ENCODE results near the gene SLC38A8.

Gene SLC38A8

DNA sequence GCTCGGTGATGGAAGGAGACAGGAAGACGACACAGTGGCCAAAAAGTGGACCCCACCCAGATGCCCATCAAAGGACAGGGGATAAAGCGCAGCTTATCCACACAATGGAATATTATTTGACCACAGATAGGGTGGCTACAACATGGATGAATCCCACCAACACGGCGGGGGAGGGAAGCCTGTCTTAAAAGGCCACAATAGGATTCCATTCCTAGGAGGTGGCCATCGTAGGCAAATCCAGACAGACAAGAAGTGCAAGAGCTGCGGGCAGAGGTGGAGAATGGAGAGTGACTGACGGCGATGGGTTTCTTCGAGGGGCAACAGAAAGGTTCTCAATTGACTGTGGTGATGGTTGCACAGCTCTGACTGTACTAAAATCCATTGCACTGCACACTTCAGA lies 16.0 kb downstream of the SLC38A8 start:
- Histone ChIP-seq H3K27ac (no peak overlapping the region), H3K4me3 (no peak overlapping the region)
- DNase-seq (ENCODE audit: low read depth, low spot score) = no peak

DNA sequence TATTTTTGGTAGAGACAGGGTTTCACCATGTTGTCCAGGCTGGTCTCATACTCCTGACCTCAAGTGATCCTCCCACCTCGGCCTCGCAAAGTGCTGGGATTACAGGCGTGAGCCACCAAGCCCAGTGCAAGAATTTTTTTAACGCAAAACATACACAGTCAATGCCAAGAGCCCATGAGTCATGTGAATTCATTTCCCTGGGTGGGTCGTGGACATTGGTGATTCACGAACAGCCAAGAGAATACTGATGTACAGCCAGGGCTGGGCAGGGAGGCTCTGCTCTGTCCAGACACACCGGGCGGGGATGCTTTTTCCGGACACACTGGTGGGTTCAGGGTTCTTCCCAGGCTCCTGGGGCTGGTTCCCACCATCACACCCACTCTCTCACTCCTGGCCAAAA lies 17.7 kb downstream of the SLC38A8 start:
- Histone ChIP-seq H3K36me3 (ENCODE audit: insufficient read depth, low read length) (no peaks in the 10 kb centered on the region), H3K4me3 (no peak overlapping the region), H3K9ac (ENCODE audit: insufficient read length) (no peak overlapping the region), H3K27ac (no peak overlapping the region), H3K9me3 (ENCODE audit: low read depth, low read length) (no peaks in the 10 kb centered on the region)
- no peak for DNase-seq (ENCODE audit: low read depth, low spot score)
- TF ChIP-seq POLR2AphosphoS5 (IDR thresholded peaks at IDR 0.05; ENCODE audit: borderline replicate concordance, low read depth, low read length) (no peak), FOXP2 (optimal IDR thresholded peaks at IDR 0.05; ENCODE audit: control extremely low read depth, extremely low read length, insufficient read depth) (no peak), EZH2 (IDR thresholded peaks at IDR 0.05) (no peak)

More for the DNA sequence above, 16.0 kb downstream of the SLC38A8 start:
- H3K9ac ChIP-seq (ENCODE audit: insufficient read length) = no peak overlapping the region
- H3K36me3 ChIP-seq (ENCODE audit: insufficient read depth, low read length) = no peaks in the 10 kb centered on the region
- H3K9me3 ChIP-seq (ENCODE audit: low read depth, low read length) = no peaks in the 10 kb centered on the region
- TF ChIP-seq FOXP2 (optimal IDR thresholded peaks at IDR 0.05; ENCODE audit: control extremely low read depth, extremely low read length, insufficient read depth) = no peak
- TF ChIP-seq POLR2AphosphoS5 (IDR thresholded peaks at IDR 0.05; ENCODE audit: borderline replicate concordance, low read depth, low read length) = no peak
- no peak for TF ChIP-seq EZH2 (IDR thresholded peaks at IDR 0.05)

DNA sequence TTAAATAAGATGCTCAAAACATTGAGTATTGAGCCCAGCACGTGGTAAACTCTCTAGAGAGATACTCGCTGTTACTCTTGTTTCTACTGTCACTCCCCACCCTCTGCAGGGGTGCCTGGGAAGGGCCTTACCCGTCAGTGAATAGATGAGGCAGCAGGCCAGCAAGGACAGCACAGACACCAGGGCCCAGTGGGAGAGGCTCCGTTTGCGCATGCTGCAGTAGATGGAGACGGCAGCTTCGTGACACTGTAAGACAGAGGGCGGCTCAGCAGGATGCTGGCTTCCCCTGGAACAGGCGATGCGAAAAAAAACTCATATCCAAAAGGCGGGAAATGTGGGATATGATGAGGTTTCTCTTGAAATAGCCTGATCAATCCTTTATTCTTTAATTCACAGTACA lies 20.0 kb downstream of the SLC38A8 start:
- H3K36me3 ChIP-seq (ENCODE audit: insufficient read depth, low read length) = no peaks in the 10 kb centered on the region
- H3K9me3 ChIP-seq (ENCODE audit: low read depth, low read length) = no peaks in the 10 kb centered on the region
- DNase-seq (ENCODE audit: low read depth, low spot score) = no peak

DNA sequence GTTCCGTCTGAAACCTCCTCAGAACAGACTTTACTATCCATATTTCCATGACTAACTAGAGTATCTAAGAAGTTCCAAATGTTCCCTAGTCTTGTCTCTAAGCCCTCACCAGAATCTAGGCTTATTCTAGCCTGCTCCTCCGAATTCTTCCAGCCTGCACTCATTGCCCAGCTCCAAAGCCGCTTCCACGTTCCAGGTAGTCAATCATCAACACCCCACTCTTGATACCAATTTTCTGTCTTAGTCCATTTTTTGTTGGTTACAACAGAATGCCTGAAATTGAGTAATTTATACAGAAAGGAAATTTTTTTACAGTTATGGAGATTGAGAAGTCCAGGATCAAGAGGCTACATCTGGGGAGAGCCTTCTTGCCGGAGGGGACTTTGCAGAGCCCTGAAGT lies 21.1 kb downstream of the SLC38A8 start:
- Histone ChIP-seq H3K27ac (no peak overlapping the region), H3K9me3 (ENCODE audit: low read depth, low read length) (no peaks in the 10 kb centered on the region), H3K4me3 (no peak overlapping the region), H3K36me3 (ENCODE audit: insufficient read depth, low read length) (no peaks in the 10 kb centered on the region), H3K9ac (ENCODE audit: insufficient read length) (no peak overlapping the region)
- no peak for TF ChIP-seq POLR2AphosphoS5 (IDR thresholded peaks at IDR 0.05; ENCODE audit: borderline replicate concordance, low read depth, low read length)
- DNase-seq (ENCODE audit: low read depth, low spot score) = no peak

More for the DNA sequence above, 20.0 kb downstream of the SLC38A8 start:
- Histone ChIP-seq H3K9ac (ENCODE audit: insufficient read length) (no peak overlapping the region), H3K4me3 (no peak overlapping the region), H3K27ac (no peak overlapping the region)
- TF ChIP-seq EZH2 (IDR thresholded peaks at IDR 0.05) (no peak), POLR2AphosphoS5 (IDR thresholded peaks at IDR 0.05; ENCODE audit: borderline replicate concordance, low read depth, low read length) (no peak), FOXP2 (optimal IDR thresholded peaks at IDR 0.05; ENCODE audit: control extremely low read depth, extremely low read length, insufficient read depth) (no peak)

DNA sequence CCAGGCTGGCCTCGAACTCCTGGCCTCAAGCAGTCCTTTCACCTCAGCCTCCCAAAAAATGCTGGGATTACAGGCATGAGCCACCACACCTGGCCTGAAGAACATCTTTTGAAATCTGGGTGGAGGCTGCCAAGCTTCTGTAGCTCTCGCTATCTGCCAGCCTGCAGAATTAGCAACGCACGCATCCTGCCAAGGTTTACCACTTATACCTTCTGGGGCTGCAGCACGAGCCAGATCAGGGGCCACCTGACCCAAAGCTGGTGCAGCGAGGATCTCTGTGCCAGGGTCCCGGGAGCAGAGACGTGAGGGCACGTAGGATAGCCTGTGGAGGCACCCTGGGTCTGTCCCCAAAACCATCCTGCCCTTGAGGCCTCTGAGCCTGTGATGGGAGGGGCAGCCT lies 22.2 kb downstream of the SLC38A8 start:
- TF ChIP-seq FOXP2 (optimal IDR thresholded peaks at IDR 0.05; ENCODE audit: control extremely low read depth, extremely low read length, insufficient read depth) = no peak
- no peak for TF ChIP-seq POLR2AphosphoS5 (IDR thresholded peaks at IDR 0.05; ENCODE audit: borderline replicate concordance, low read depth, low read length)
- no peak for TF ChIP-seq EZH2 (IDR thresholded peaks at IDR 0.05)
- no peaks in the 10 kb centered on the region for H3K9me3 ChIP-seq (ENCODE audit: low read depth, low read length)
- H3K36me3 ChIP-seq (ENCODE audit: insufficient read depth, low read length) = no peaks in the 10 kb centered on the region

DNA sequence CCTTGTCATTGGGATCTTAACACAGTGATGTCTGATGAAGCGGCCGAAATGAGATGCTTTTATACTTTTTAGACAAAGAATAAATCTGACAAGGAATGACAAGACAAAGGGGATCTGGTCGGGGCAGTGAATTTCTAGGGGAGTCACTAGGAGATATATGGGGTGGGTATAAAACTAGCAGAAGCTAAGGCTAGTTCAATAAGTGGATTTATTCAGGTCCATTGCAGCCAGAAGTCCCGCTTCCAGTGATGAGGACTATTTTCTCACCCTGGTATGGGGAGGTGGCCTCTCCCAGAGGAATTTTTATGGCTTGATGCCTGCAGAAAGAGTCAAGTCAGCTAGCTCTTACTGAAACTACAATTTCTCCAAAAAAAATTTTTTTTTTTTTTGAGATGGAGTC lies 23.9 kb downstream of the SLC38A8 start:
- TF ChIP-seq FOXP2 (optimal IDR thresholded peaks at IDR 0.05; ENCODE audit: control extremely low read depth, extremely low read length, insufficient read depth) = no peak
- no peak for TF ChIP-seq POLR2AphosphoS5 (IDR thresholded peaks at IDR 0.05; ENCODE audit: borderline replicate concordance, low read depth, low read length)
- no peak for TF ChIP-seq EZH2 (IDR thresholded peaks at IDR 0.05)
- H3K9me3 ChIP-seq (ENCODE audit: low read depth, low read length) = no peaks in the 10 kb centered on the region
- no peak overlapping the region for H3K4me3 ChIP-seq
- H3K36me3 ChIP-seq (ENCODE audit: insufficient read depth, low read length) = no peaks in the 10 kb centered on the region
- H3K27ac ChIP-seq = no peak overlapping the region
- no peak for DNase-seq (ENCODE audit: low read depth, low spot score)
- no peak overlapping the region for H3K9ac ChIP-seq (ENCODE audit: insufficient read length)

More for the DNA sequence above, 22.2 kb downstream of the SLC38A8 start:
- no peak for DNase-seq (ENCODE audit: low read depth, low spot score)
- Histone ChIP-seq H3K4me3 (no peak overlapping the region), H3K9ac (ENCODE audit: insufficient read length) (no peak overlapping the region), H3K27ac (no peak overlapping the region)

DNA sequence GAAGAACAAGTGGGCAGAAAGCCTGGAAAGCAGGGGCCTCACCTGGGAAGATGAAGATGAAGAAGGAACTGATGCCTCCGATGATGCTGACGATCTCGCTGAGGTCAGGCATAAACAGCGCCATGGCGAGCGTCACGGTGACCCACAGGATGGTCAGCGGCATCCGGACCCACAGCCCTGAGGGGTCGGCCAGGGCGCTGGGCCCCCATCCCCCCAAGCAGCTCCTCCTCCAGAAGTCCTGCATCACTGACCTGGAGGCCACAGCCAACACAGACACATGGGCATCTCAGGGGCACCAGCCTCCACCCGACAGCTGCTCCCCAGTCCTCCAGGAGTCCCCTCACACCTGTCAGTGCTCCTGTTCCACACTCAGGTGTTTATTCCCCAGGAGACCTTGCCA lies 26.1 kb downstream of the SLC38A8 start:
- Histone ChIP-seq H3K9ac (ENCODE audit: insufficient read length) (no peak overlapping the region), H3K9me3 (ENCODE audit: low read depth, low read length) (no peaks in the 10 kb centered on the region), H3K4me3 (no peak overlapping the region), H3K36me3 (ENCODE audit: insufficient read depth, low read length) (no peaks in the 10 kb centered on the region), H3K27ac (no peak overlapping the region)
- no peak for TF ChIP-seq EZH2 (IDR thresholded peaks at IDR 0.05)
- TF ChIP-seq POLR2AphosphoS5 (IDR thresholded peaks at IDR 0.05; ENCODE audit: borderline replicate concordance, low read depth, low read length) = no peak
- TF ChIP-seq FOXP2 (optimal IDR thresholded peaks at IDR 0.05; ENCODE audit: control extremely low read depth, extremely low read length, insufficient read depth) = no peak
- no peak for DNase-seq (ENCODE audit: low read depth, low spot score)

DNA sequence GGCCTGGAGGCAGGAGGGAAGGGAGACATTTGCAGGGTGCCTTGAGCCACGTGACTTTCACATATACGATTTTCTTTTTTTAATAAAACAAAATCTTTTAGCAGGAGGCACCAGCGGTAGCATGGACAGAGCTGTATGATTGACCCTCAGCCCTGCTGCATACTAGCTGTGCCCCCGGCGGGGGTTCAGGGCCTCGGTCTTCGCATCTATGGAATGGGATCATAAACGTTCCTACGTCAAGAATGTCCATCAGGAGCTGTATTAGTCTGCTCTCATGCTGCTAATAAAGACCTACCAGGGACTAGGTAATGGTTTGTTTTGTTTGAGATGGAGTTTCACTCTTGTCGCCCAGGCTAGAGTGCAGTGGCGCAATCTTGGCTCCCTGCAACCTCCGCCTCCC lies 27.2 kb downstream of the SLC38A8 start:
- Histone ChIP-seq H3K4me3 (no peak overlapping the region), H3K9me3 (ENCODE audit: low read depth, low read length) (no peaks in the 10 kb centered on the region), H3K36me3 (ENCODE audit: insufficient read depth, low read length) (no peaks in the 10 kb centered on the region), H3K9ac (ENCODE audit: insufficient read length) (no peak overlapping the region), H3K27ac (no peak overlapping the region)
- no peak for DNase-seq (ENCODE audit: low read depth, low spot score)
- TF ChIP-seq FOXP2 (optimal IDR thresholded peaks at IDR 0.05; ENCODE audit: control extremely low read depth, extremely low read length, insufficient read depth) (no peak), POLR2AphosphoS5 (IDR thresholded peaks at IDR 0.05; ENCODE audit: borderline replicate concordance, low read depth, low read length) (no peak), EZH2 (IDR thresholded peaks at IDR 0.05) (no peak)

DNA sequence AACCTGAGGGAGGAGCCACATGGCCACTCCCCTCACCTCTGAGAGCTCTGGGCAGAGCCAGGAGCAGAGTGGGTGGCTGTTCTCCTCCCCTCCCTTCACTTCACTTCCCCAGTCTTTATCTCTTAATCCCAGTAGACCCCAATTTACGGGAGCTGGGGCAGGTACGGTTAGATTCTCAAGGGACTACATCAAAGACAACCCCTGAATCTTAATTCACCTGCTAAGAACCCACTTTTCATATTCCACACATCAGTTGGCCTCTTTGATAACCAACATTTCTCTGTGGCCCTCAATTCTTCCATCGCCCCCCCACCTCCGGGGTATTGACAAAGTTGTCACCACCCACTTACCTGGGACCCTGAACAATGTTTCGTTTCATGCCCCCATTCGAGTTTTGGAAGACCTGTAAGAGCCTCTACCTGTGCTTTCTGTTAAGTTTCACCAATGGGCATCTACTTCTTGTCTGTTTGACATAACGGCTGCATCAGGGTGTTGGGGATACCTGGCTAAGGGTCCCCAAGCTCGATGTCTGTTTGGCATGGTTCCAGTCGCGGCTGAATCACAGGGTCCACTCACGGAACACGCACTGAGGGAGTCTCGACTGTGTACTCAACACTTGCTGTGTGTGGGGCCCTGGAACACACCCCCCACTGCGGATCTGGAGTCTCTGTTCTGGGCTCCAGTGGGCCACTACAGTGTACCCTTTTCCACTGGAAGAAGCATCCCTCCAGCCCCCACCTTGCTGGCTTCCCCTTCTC lies 27.8 kb downstream of the SLC38A8 start:
- TF ChIP-seq EZH2 (IDR thresholded peaks at IDR 0.05) = no peak
- no peak for TF ChIP-seq POLR2AphosphoS5 (IDR thresholded peaks at IDR 0.05; ENCODE audit: borderline replicate concordance, low read depth, low read length)
- Histone ChIP-seq H3K9ac (ENCODE audit: insufficient read length) (no peak overlapping the region), H3K4me3 (no peak overlapping the region), H3K36me3 (ENCODE audit: insufficient read depth, low read length) (no peaks in the 10 kb centered on the region), H3K27ac (no peak overlapping the region), H3K9me3 (ENCODE audit: low read depth, low read length) (no peaks in the 10 kb centered on the region)
- no peak for DNase-seq (ENCODE audit: low read depth, low spot score)
